Neural progenitor cell (in vitro differentiated cells): ENCODE measurements around the gene ART5.

Experiments used
- EZH2 ChIP-seq: fragments of 200-600 bp; sonication (generic); IDR thresholded peaks from 2 replicates; pipeline ENCODE4 v1.6.1; 2017; ENCODE audit warnings: antibody characterized with exemption, mild to moderate bottlenecking, moderate library complexity
- TF ChIP-seq, protein P1 (sequence below): fragments of 200-600 bp; sonication (generic); IDR thresholded peaks from 2 replicates; pipeline ENCODE4 v1.5.1; 2017; ENCODE audit warnings: antibody characterized with exemption, mild to moderate bottlenecking

DNA sequence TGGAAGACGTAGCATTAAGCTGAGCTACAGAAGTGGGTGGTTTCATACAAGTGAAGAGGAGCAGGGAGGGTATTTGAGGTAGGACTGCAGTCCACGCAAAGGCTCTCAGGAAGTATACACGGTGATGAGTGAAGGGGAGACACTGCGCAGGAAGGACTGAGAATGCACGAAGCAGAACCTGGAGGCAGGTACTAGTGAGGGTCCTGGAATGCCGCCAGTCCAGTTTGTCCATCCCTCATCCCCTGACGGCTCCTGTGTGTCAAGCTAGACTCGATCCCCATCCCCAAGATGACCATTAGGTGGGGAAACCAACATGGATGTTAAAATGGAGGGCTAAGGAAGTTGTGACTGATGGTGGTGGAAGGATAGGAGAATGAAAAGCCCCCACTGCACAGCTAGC, 23.8 kb downstream of the ART5 start:
- TF ChIP-seq, protein P1, sequence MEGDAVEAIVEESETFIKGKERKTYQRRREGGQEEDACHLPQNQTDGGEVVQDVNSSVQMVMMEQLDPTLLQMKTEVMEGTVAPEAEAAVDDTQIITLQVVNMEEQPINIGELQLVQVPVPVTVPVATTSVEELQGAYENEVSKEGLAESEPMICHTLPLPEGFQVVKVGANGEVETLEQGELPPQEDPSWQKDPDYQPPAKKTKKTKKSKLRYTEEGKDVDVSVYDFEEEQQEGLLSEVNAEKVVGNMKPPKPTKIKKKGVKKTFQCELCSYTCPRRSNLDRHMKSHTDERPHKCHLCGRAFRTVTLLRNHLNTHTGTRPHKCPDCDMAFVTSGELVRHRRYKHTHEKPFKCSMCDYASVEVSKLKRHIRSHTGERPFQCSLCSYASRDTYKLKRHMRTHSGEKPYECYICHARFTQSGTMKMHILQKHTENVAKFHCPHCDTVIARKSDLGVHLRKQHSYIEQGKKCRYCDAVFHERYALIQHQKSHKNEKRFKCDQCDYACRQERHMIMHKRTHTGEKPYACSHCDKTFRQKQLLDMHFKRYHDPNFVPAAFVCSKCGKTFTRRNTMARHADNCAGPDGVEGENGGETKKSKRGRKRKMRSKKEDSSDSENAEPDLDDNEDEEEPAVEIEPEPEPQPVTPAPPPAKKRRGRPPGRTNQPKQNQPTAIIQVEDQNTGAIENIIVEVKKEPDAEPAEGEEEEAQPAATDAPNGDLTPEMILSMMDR = no peak
- no peak for TF ChIP-seq EZH2
